HCT116 (cell line): Measurements from ENCODE around the gene VPS9D1. TPM values are rescaled to one million over a fixed set of nuclear protein-coding genes. Genes with fewer than 3 reads are reported as not detected.

Experiments
- ATAC-seq: fragments of 200-7000 bp; cut with Tn5 transposase; 2 replicates; pipeline ENCODE4 v1.9.1; 2020; ENCODE audit warnings: mild to moderate bottlenecking, moderate library complexity
- BruUV-seq: library from RNA; stranded (reverse); fragments of 400-500 nt; replicated peaks from 2 replicates; lab custom pipeline; 2021; lab: Mats Ljungman, UMichigan
- CTCF ChIA-PET: fragments of 300-600 bp; sonication (Branson Sonifier 250); formaldehyde crosslinking; loops from one replicate; lab custom pipeline; 2021; ENCODE audit warnings: antibody characterized with exemption; lab: Charles Lee
- POLR2A ChIA-PET: fragments of 300-600, 350-600 bp; sonication (Branson Sonifier 250); formaldehyde crosslinking; loops from one replicate; lab custom pipeline; 2021; ENCODE audit warnings: antibody characterized with exemption; lab: Charles Lee
- RAD21 ChIA-PET, 2 experiments: fragments of 300-600 bp; sonication (Branson Sonifier 250); formaldehyde crosslinking; loops; one replicate each; lab custom pipeline; 2023; ENCODE audit warnings: low total read pairs in 2 of 2; ENCODE audit not compliant: uncharacterized antibody in 2 of 2, unreplicated experiment in 2 of 2, low non-redundant PET in 1 of 2; lab: Charles Lee
- DNase-seq: peaks from one replicate; pipeline ENCODE4 v3.0.0-alpha.2; 2010; ENCODE audit warnings: low read depth, low spot score
- H2AFZ ChIP-seq: fragments of 200-600 bp; shearing (Covaris generic), sonication (generic); 2 replicates; pipeline ENCODE4 v1.6.1; 2017; ENCODE audit warnings: low read depth, mixed run types, mixed read lengths, antibody characterized with exemption, low read length; ENCODE audit not compliant: poor library complexity, severe bottlenecking
- H3K27ac ChIP-seq: 2 replicates; pipeline ENCODE4 v1.5.1; 2012; ENCODE audit warnings: low read depth, low read length
- H3K27me3 ChIP-seq: fragments of 200-600 bp; sonication (generic); 2 replicates; pipeline ENCODE4 v1.6.1; 2016; ENCODE audit warnings: mixed run types, low read length, mixed read lengths; ENCODE audit not compliant: insufficient read depth
- H3K36me3 ChIP-seq, 2 experiments: fragments of 200-500 bp in 1 of 2; fragments of 200-600 bp in 1 of 2; sonication (Bioruptor generic) in 1 of 2; sonication (generic) in 1 of 2; 2 replicates each; pipeline versions ENCODE4 v1.5.1 to v1.6.1; 2014 to 2016; ENCODE audit warnings: low read length in 2 of 2, inconsistent platforms in 1 of 2, mixed read lengths in 1 of 2, mixed run types in 1 of 2; ENCODE audit not compliant: insufficient read depth in 2 of 2, control insufficient read depth in 1 of 2
- H3K4me1 ChIP-seq, 2 experiments: fragments of 200-600 bp in 1 of 2; sonication (generic) in 1 of 2; 2 replicates each; pipeline versions ENCODE4 v1.5.1 to v1.6.1; 2012 to 2017; ENCODE audit warnings: low read length in 2 of 2, inconsistent platforms in 1 of 2, mild to moderate bottlenecking in 1 of 2, mixed read lengths in 1 of 2, mixed run types in 1 of 2, moderate library complexity in 1 of 2; ENCODE audit not compliant: insufficient read depth in 2 of 2, control insufficient read depth in 1 of 2
- H3K4me2 ChIP-seq: fragments of 200-600 bp; sonication (generic); 2 replicates; pipeline ENCODE4 v1.6.1; 2017; ENCODE audit warnings: mixed run types, low read length, mixed read lengths
- H3K4me3 ChIP-seq, 2 experiments: fragments of 200-600 bp in 1 of 2; sonication (generic) in 1 of 2; replicated peaks in 1 of 2; 2 replicates each; pipeline ENCODE4 v1.5.1; 2011 to 2016; ENCODE audit warnings: low read length in 2 of 2, control low read depth in 1 of 2, low read depth in 1 of 2, mild to moderate bottlenecking in 1 of 2, mixed read lengths in 1 of 2, mixed run types in 1 of 2
- H3K79me2 ChIP-seq: fragments of 200-600 bp; sonication (generic); 2 replicates; pipeline ENCODE4 v1.6.1; 2017; ENCODE audit warnings: mild to moderate bottlenecking, mixed run types, low read length, moderate library complexity, mixed read lengths; ENCODE audit not compliant: insufficient read depth
- H3K9ac ChIP-seq: fragments of 200-600 bp; sonication (generic); 2 replicates; pipeline ENCODE4 v1.6.1; 2016; ENCODE audit warnings: low read length, mixed read lengths
- H3K9me2 ChIP-seq: fragments of 200-600 bp; sonication (generic), shearing (Covaris generic); 2 replicates; pipeline ENCODE4 v1.6.1; 2017; ENCODE audit warnings: mixed run types, mild to moderate bottlenecking, moderate library complexity; ENCODE audit not compliant: insufficient read depth
- H3K9me3 ChIP-seq, 2 experiments: fragments of 200-500 bp in 1 of 2; fragments of 200-600 bp in 1 of 2; sonication (Bioruptor generic) in 1 of 2; sonication (generic) in 1 of 2; 2 replicates each; pipeline ENCODE4 v1.6.1; 2014 to 2017; ENCODE audit warnings: low read length in 2 of 2, mixed read lengths in 2 of 2, inconsistent platforms in 1 of 2, low read depth in 1 of 2, mild to moderate bottlenecking in 1 of 2, mixed run types in 1 of 2, moderate library complexity in 1 of 2; ENCODE audit not compliant: control insufficient read depth in 1 of 2, insufficient read depth in 1 of 2
- H4K20me1 ChIP-seq: fragments of 200-600 bp; sonication (generic), shearing (Covaris generic); 2 replicates; pipeline ENCODE4 v1.6.1; 2017; ENCODE audit warnings: mixed run types, mild to moderate bottlenecking, moderate library complexity; ENCODE audit not compliant: insufficient read depth
- CBX3 ChIP-seq: IDR thresholded peaks from 2 replicates; pipeline ENCODE4 v1.6.1; 2012; ENCODE audit warnings: low read depth
- CEBPB ChIP-seq: IDR thresholded peaks from 2 replicates; pipeline ENCODE4 v1.6.1; 2012; ENCODE audit warnings: low read depth
- EGR1 ChIP-seq: IDR thresholded peaks from 2 replicates; pipeline ENCODE4 v1.6.1; 2012; ENCODE audit warnings: low read depth
- EZH2 ChIP-seq: fragments of 200-600 bp; sonication (generic); IDR thresholded peaks from 2 replicates; pipeline ENCODE4 v1.6.1; 2017; ENCODE audit warnings: antibody characterized with exemption, mixed run types
- EZH2phosphoT487 ChIP-seq: fragments of 200-600 bp; IDR thresholded peaks from 2 replicates; pipeline ENCODE4 v1.6.1; 2018; ENCODE audit warnings: antibody characterized with exemption, borderline replicate concordance
- FOSL1 ChIP-seq: IDR thresholded peaks from 2 replicates; pipeline ENCODE4 v1.6.1; 2012; ENCODE audit warnings: low read depth
- JUND ChIP-seq: IDR thresholded peaks from 2 replicates; pipeline ENCODE4 v1.6.1; 2012
- REST ChIP-seq: IDR thresholded peaks from 2 replicates; pipeline ENCODE4 v1.6.1; 2012; ENCODE audit warnings: low read depth
- SIN3A ChIP-seq: IDR thresholded peaks from 2 replicates; pipeline ENCODE4 v1.6.1; 2012; ENCODE audit warnings: low read depth
- SP1 ChIP-seq: IDR thresholded peaks from 2 replicates; pipeline ENCODE4 v1.6.1; 2012; ENCODE audit warnings: low read depth
- YY1 ChIP-seq: IDR thresholded peaks from 2 replicates; pipeline ENCODE4 v1.6.1; 2011; ENCODE audit warnings: low read length, low read depth, moderate library complexity, mild to moderate bottlenecking; ENCODE audit not compliant: insufficient replicate concordance; ENCODE audit errors: extremely low read depth
- ZBTB33 ChIP-seq: IDR thresholded peaks from 2 replicates; pipeline ENCODE4 v1.6.1; 2011; ENCODE audit warnings: mild to moderate bottlenecking, low read length, moderate library complexity; ENCODE audit not compliant: insufficient replicate concordance; ENCODE audit errors: extremely low read depth
- ZFX ChIP-seq: fragments of 450-650 bp; IDR thresholded peaks from 2 replicates; pipeline ENCODE4 v1.6.1; 2017
- ZNF274 ChIP-seq: fragments of 200-500 bp; sonication (Bioruptor generic); IDR thresholded peaks from 2 replicates; pipeline ENCODE4 v1.6.1; 2014; ENCODE audit warnings: mild to moderate bottlenecking, low read depth, low read length, inconsistent platforms
- intact Hi-C: fragments of 100-400 bp; cut with micrococcal nuclease; formaldehyde crosslinking; loops from 2 replicates; pipeline ENCODE4 v1.10.0; 2022
- total RNA-seq: library from RNA; stranded (reverse); gene quantifications from one replicate; pipeline ENCODE4 v1.2.1, GENCODE V29; 2021; ENCODE audit not compliant: unreplicated experiment
- TF ChIP-seq, protein P1 (sequence below): IDR thresholded peaks from 2 replicates; pipeline ENCODE4 v1.6.1; 2012

The VPS9D1 gene
- total RNA-seq, 1 experiment from 2014 or later: 4.2 TPM

DNA sequence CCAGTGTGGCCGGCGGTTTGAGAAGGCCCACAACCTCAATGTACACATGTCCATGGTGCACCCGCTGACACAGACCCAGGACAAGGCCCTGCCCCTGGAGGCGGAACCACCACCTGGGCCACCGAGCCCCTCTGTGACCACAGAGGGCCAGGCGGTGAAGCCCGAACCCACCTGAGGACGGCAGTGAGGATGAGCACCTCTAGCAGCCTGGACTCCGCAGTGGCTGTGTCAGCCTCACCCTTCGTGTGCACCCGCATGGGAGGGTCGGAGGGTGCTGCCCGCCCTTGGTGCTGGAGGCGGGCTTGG is 17.3 kb upstream of the VPS9D1 start (continued):
- no peak for TF ChIP-seq CEBPB
- TF ChIP-seq, protein P1, sequence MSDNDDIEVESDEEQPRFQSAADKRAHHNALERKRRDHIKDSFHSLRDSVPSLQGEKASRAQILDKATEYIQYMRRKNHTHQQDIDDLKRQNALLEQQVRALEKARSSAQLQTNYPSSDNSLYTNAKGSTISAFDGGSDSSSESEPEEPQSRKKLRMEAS: no peak
- no peak for TF ChIP-seq EGR1
- TF ChIP-seq FOSL1: no peak
- TF ChIP-seq EZH2phosphoT487: no peak
- TF ChIP-seq CBX3: no peak
- no peak for TF ChIP-seq ZBTB33

DNA sequence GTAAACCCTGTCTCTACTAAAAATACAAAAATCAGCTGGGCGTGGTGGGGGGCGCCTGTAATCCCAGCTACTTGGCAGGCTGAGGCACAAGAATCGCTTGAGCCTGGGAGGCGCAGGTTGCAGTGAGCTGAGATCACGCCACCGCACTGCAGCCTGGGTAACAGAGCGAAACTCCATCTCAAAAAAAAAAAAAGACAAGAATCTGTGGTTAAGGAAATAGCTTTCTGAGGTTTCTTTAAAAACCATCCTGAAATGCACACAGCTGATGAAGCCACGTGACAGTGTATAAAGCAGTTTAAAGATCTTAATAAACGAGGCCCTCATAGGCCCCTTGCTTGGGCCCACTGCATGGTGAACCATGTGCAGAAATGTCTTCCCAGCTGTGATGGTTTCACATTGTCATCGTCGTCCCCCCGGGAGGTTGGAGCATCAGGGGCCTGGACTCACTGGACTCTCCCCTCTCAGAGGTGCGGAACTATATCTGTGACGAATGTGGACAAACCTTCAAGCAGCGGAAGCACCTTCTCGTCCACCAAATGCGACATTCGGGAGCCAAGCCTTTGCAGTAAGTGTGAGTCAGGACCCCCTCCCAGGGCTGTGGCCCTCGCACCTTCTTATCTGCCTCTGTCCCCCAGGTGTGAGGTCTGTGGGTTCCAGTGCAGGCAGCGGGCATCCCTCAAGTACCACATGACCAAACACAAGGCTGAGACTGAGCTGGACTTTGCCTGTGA is 16.8 kb upstream of the VPS9D1 start:
- CTCF ChIA-PET: no interaction called here
- H3K4me2 ChIP-seq: no peak overlapping the region
- DNase-seq: no peak
- TF ChIP-seq EZH2phosphoT487 (no peak), ZBTB33 (no peak), YY1 (no peak), ZFX (no peak), SIN3A (no peak), REST (no peak), JUND (no peak), SP1 (no peak), CEBPB (no peak), EZH2 (no peak), ZNF274 (no peak)
- H3K27ac ChIP-seq: peak overlapping the region; percentile 19; the same call in 1 of the 2 replicates
- no peak overlapping the region for H3K9ac ChIP-seq
- no peaks in the 10 kb centered on the region; the same call in 1 of the 2 replicates for H4K20me1 ChIP-seq
- H3K79me2 ChIP-seq: peaks cover 8% of the 10 kb centered on the region; the same call in 1 of the 2 replicates
- no peaks in the 10 kb centered on the region for H3K9me2 ChIP-seq
- intact Hi-C loops: loop anchor here (5.0 kb wide), 1 partner anchor 50 kb away; no protein-coding TSS in a partner anchor
- RAD21 ChIA-PET: no interaction called here
- no peak overlapping the region for H2AFZ ChIP-seq
- H3K36me3 ChIP-seq: peaks cover 76 to 82% of the 10 kb centered on the region in 2 experiments
- no peaks in the 10 kb centered on the region for H3K4me1 ChIP-seq
- no peaks in the 10 kb centered on the region for H3K27me3 ChIP-seq
- no TSS peak for BruUV-seq
- no peak overlapping the region for H3K4me3 ChIP-seq
- ATAC-seq: no peak
- no peaks in the 10 kb centered on the region for H3K9me3 ChIP-seq
- POLR2A ChIA-PET: no interaction called here
